Neuronal stem cell (in vitro differentiated cells): Measurements from ENCODE around the gene ADD1.
"Not testable (repeated sequence)": the region's sequence is repeated elsewhere in the genome, so short reads cannot be mapped to it uniquely, and the experiment has no call there.

Experiments used
- DNase-seq: peaks from one replicate; pipeline ENCODE4 v3.0.0-alpha.2; 2013; ENCODE audit warnings: low spot score
- H2AFZ ChIP-seq: one replicate; pipeline ENCODE4 v1.6.1; 2013; ENCODE audit warnings: mild to moderate bottlenecking, low read length, inconsistent platforms
- H2AK5ac ChIP-seq: 2 replicates; pipeline ENCODE4 v1.6.1; 2013; ENCODE audit warnings: low read depth, mild to moderate bottlenecking, inconsistent platforms, low read length, moderate library complexity, mixed read lengths
- H2BK120ac ChIP-seq: 2 replicates; pipeline ENCODE4 v1.6.1; 2013; ENCODE audit warnings: low read depth, mild to moderate bottlenecking, inconsistent platforms, low read length, moderate library complexity, mixed read lengths
- H2BK12ac ChIP-seq: one replicate; pipeline ENCODE4 v1.6.1; 2013; ENCODE audit warnings: low read length, inconsistent platforms
- H2BK15ac ChIP-seq: 2 replicates; pipeline ENCODE4 v1.6.1; 2013; ENCODE audit warnings: mild to moderate bottlenecking, low read length, inconsistent platforms, mixed read lengths
- H2BK5ac ChIP-seq: one replicate; pipeline ENCODE4 v1.6.1; 2013; ENCODE audit warnings: inconsistent platforms, mild to moderate bottlenecking, low read length, moderate library complexity
- H3K14ac ChIP-seq: one replicate; pipeline ENCODE4 v1.6.1; 2013; ENCODE audit warnings: low read length, inconsistent platforms
- H3K18ac ChIP-seq: 2 replicates; pipeline ENCODE4 v1.6.1; 2013; ENCODE audit warnings: low read length, inconsistent platforms
- H3K23ac ChIP-seq: 2 replicates; pipeline ENCODE4 v1.6.1; 2013; ENCODE audit warnings: low read depth, mild to moderate bottlenecking, mixed read lengths, low read length, inconsistent platforms; ENCODE audit not compliant: poor library complexity
- H3K27ac ChIP-seq: replicated peaks from 3 replicates; pipeline ENCODE4 v1.5.1; 2013; ENCODE audit warnings: low read length, inconsistent platforms
- H3K27me3 ChIP-seq, 3 experiments: 2 replicates each; pipeline ENCODE4 v1.6.1; 2013; ENCODE audit warnings: low read length in 3 of 3, mild to moderate bottlenecking in 2 of 3, inconsistent platforms in 1 of 3, low read depth in 1 of 3, mixed read lengths in 1 of 3, moderate library complexity in 1 of 3; ENCODE audit not compliant: control insufficient read depth in 3 of 3, insufficient read depth in 3 of 3
- H3K36me3 ChIP-seq, 2 donors: replicated peaks in 1 of 2; 2 replicates each; pipeline ENCODE4 v1.6.1; 2013; ENCODE audit warnings: low read length in 2 of 2; ENCODE audit not compliant: control insufficient read depth in 2 of 2, insufficient read depth in 2 of 2
- H3K4ac ChIP-seq: 2 replicates; pipeline ENCODE4 v1.6.1; 2013; ENCODE audit warnings: inconsistent platforms, mild to moderate bottlenecking, low read length, moderate library complexity
- H3K4me1 ChIP-seq, 2 donors: 1 replicate in 1 of 2; 2 replicates in 1 of 2; pipeline ENCODE4 v1.6.1; 2013; ENCODE audit warnings: low read length in 2 of 2, low read depth in 1 of 2; ENCODE audit not compliant: control insufficient read depth in 2 of 2, insufficient read depth in 1 of 2
- H3K4me2 ChIP-seq: one replicate; pipeline ENCODE4 v1.6.1; 2013; ENCODE audit warnings: mild to moderate bottlenecking, low read length, inconsistent platforms; ENCODE audit not compliant: insufficient read depth, poor library complexity, severe bottlenecking
- H3K4me3 ChIP-seq, 2 donors: 2 replicates each; pipeline ENCODE4 v1.5.1; 2013; ENCODE audit warnings: low read length in 2 of 2, mild to moderate bottlenecking in 2 of 2, inconsistent platforms in 1 of 2, moderate library complexity in 1 of 2
- H3K79me1 ChIP-seq: one replicate; pipeline ENCODE4 v1.6.1; 2013; ENCODE audit warnings: low read depth, mild to moderate bottlenecking, inconsistent platforms, low read length, moderate library complexity
- H3K9ac ChIP-seq: one replicate; pipeline ENCODE4 v1.6.1; 2013; ENCODE audit warnings: mild to moderate bottlenecking, low read depth, low read length, inconsistent platforms; ENCODE audit not compliant: poor library complexity
- H3K9me3 ChIP-seq, 2 donors: replicated peaks in 1 of 2; 2 replicates each; pipeline versions ENCODE3 to v1.6.1; 2013; ENCODE audit warnings: low read length in 2 of 2, mild to moderate bottlenecking in 2 of 2, inconsistent platforms in 1 of 2, low read depth in 1 of 2, mixed read lengths in 1 of 2, moderate library complexity in 1 of 2; ENCODE audit not compliant: control insufficient read depth in 2 of 2, insufficient read depth in 1 of 2
- H4K8ac ChIP-seq: one replicate; pipeline ENCODE4 v1.6.1; 2013; ENCODE audit warnings: low read depth, mild to moderate bottlenecking, inconsistent platforms, low read length, moderate library complexity
- H4K91ac ChIP-seq: one replicate; pipeline ENCODE4 v1.6.1; 2013; ENCODE audit warnings: low read length, low read depth, mild to moderate bottlenecking, inconsistent platforms; ENCODE audit not compliant: poor library complexity
- WGBS, 2 donors: extraction: QIAGEN DNeasy Blood & Tissue Kit; methylation state at CpG; one replicate each; pipeline ENCODE4 v1.1.7; 2013; ENCODE audit warnings: missing lambda C conversion rate in 2 of 2, mixed read lengths in 1 of 2; ENCODE audit not compliant: insufficient read length in 2 of 2, insufficient replicate concordance in 1 of 2; ENCODE audit errors: extremely low coverage in 2 of 2; 5-methylcytosine and 5-hydroxymethylcytosine counted together

Gene ADD1

DNA sequence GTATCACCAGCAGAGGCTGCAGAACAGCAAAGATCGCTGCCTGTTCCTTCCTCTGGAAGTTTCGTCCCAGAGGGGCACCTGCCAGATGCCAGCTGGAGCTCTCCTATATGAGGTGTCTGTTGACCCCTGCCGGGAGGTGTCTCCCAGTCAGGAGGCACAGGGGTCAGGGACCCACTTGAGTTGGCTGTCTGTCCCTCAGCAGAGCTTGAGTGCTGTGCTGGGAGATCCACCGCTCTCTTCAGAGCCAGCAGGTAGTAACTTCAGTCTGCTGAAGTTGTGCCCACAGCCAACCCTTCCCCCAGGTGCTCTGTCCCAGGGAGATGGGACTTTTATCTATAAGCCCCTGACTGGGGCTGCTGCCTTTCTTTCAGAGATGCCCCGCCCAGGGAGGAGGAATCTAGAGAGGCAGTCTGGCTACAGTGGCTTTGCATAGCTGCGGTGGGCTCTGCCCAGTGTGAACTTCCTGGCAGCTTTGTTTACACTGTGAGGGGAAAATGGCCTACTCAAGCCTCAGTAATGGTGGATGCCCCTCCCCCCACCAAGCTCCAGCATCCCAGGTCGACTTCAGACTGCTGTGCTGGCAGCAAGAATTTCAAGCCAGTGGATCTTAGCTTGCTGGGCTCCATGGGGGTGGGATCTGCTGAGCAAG lies 78.9 kb downstream of the ADD1 start:
- not testable (repeated sequence) for H3K4ac ChIP-seq, H2AK5ac ChIP-seq, H3K23ac ChIP-seq, H3K27ac ChIP-seq, H2BK12ac ChIP-seq, H3K27me3 ChIP-seq, H4K91ac ChIP-seq, H4K8ac ChIP-seq, H2BK120ac ChIP-seq, H2AFZ ChIP-seq, H3K14ac ChIP-seq, H2BK5ac ChIP-seq, H3K4me3 ChIP-seq, H3K9me3 ChIP-seq, H3K4me1 ChIP-seq, H3K79me1 ChIP-seq, H3K9ac ChIP-seq, H2BK15ac ChIP-seq, H3K4me2 ChIP-seq, DNase-seq
- H3K36me3 ChIP-seq, result peaks cover 26 to 62% of the 10 kb centered on the region in 2 donors
- H3K18ac ChIP-seq, result peak overlapping the region; percentile 8
- WGBS, 2 donors, result no CpG with 5 or more reads among the region's 7 CpGs

DNA sequence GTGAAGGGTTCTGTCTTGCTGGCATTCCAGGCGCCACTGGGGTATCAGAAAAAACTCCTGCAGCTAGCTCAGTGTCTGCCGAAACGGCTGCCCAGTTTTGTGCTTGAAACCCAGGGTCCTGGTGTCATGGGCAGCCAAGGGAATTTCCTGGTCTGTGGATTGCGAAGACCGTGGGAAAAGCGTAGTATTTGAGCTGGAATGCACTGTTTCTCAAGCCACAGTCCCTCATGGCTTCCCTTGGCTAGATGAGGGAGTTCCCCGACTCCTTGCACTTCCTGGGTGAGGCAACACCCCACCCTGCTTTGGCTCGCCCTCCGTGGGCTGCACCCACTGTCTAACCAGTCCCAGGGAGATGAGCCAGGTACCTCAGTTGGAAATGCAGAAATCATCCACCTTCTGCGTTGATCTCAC lies 79.5 kb downstream of the ADD1 start:
- Histone ChIP-seq H3K18ac (peak overlapping the region; percentile 57), H2BK15ac (no peak overlapping the region), H3K4ac (no peak overlapping the region), H2BK5ac (no peak overlapping the region), H3K27ac (no peak overlapping the region), H3K4me1 (peaks cover 8 to 9% of the 10 kb centered on the region in 2 donors), H4K91ac (no peak overlapping the region), H2AK5ac (no peak overlapping the region), H3K9me3 (peaks cover 1 to 9% of the 10 kb centered on the region in 2 donors), H2AFZ (no peak overlapping the region), H3K36me3 (peaks cover 28 to 68% of the 10 kb centered on the region in 2 donors), H3K23ac (peak overlapping the region; percentile 12), H3K79me1 (peaks cover 9% of the 10 kb centered on the region), H3K4me3 (no peak overlapping the region), H2BK120ac (no peak overlapping the region), H3K9ac (no peak overlapping the region), H3K4me2 (no peak overlapping the region), H4K8ac (no peak overlapping the region), H2BK12ac (no peak overlapping the region), H3K14ac (no peak overlapping the region), H3K27me3 (no peaks in the 10 kb centered on the region)
- no CpG with 5 or more reads among the region's 10 CpGs for WGBS, 2 donors
- DNase-seq, result no peak

DNA sequence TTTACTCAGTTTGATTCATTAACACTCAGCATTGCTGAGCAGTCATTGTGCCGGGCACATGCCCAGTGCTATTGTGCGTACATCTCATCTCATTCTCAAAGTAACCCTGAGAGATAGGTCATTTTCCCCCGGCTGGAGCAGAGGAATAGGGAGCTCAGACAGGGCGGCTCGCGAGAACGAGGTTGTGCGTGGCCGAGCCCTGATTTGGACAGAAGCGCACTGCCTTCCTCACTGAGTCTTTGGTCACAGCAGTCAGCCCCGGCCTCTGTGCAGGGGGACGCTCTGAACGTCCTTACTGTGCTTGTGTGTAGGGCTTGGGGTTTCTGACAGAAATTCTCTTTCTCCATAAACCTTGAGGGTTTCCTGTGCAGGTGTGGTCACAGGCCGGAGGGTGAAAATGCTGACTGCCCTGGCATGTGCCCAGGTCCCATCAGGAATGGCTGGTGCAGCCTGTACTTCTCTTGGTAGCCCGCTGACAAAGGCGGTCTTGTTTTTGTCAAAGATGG lies 80.1 kb downstream of the ADD1 start:
- H3K9ac ChIP-seq, result peak overlapping the region; percentile 66
- no peak overlapping the region for H3K4ac ChIP-seq
- no peak overlapping the region for H2AFZ ChIP-seq
- no peak overlapping the region for H4K8ac ChIP-seq
- peaks cover 1 to 9% of the 10 kb centered on the region in 2 donors for H3K9me3 ChIP-seq
- H2AK5ac ChIP-seq, result no peak overlapping the region
- no peak overlapping the region for H2BK5ac ChIP-seq
- no peak overlapping the region for H2BK120ac ChIP-seq
- no peak overlapping the region for H3K27ac ChIP-seq
- H2BK12ac ChIP-seq, result no peak overlapping the region
- H3K23ac ChIP-seq, result no peak overlapping the region
- no peak overlapping the region for H2BK15ac ChIP-seq
- H3K4me3 ChIP-seq, result no peak overlapping the region
- peaks cover 30 to 72% of the 10 kb centered on the region in 2 donors for H3K36me3 ChIP-seq
- no peak overlapping the region for H3K4me2 ChIP-seq
- H4K91ac ChIP-seq, result no peak overlapping the region
- no peaks in the 10 kb centered on the region for H3K27me3 ChIP-seq
- H3K4me1 ChIP-seq, result peaks cover 8 to 9% of the 10 kb centered on the region in 2 donors
- peaks cover 9% of the 10 kb centered on the region for H3K79me1 ChIP-seq
- WGBS, 2 donors, result no CpG with 5 or more reads among the region's 16 CpGs
- no peak for DNase-seq
- H3K14ac ChIP-seq, result no peak overlapping the region
- H3K18ac ChIP-seq, result no peak overlapping the region

DNA sequence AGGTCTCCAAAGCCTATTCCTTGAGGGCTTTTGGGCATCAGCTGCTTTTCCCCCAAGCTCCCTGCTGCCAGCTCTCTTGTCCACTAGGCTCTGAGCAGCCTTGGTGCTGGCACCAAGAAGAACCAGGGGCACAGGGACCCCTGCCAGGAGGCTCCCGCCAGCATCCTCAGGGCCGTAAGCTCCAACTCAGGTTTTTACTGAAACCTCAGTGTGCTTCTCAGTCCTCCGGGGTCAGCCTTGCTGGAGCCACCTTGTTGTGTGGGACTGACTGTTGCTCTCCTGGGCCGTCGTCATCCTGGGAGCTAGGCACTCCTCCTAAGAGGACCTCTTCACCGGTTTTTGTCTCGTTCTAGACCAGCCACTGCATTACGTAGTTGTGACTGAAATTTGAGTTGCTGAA lies 80.6 kb downstream of the ADD1 start:
- Histone ChIP-seq H2BK120ac (no peak overlapping the region), H4K8ac (no peak overlapping the region), H3K23ac (no peak overlapping the region), H3K9ac (no peak overlapping the region), H3K27me3 (no peaks in the 10 kb centered on the region), H2BK15ac (no peak overlapping the region), H2AK5ac (no peak overlapping the region), H3K4ac (no peak overlapping the region), H3K18ac (no peak overlapping the region), H4K91ac (no peak overlapping the region), H3K4me2 (no peak overlapping the region), H3K79me1 (peaks cover 9% of the 10 kb centered on the region), H3K36me3 (peaks cover 33 to 75% of the 10 kb centered on the region in 2 donors), H3K9me3 (peaks cover 1 to 8% of the 10 kb centered on the region in 2 donors), H3K4me1 (peaks cover 8 to 9% of the 10 kb centered on the region in 2 donors), H3K27ac (no peak overlapping the region), H2BK5ac (no peak overlapping the region), H3K4me3 (no peak overlapping the region), H3K14ac (no peak overlapping the region), H2AFZ (no peak overlapping the region), H2BK12ac (no peak overlapping the region)
- no peak for DNase-seq
- WGBS, 2 donors, result no CpG with 5 or more reads among the region's 8 CpGs
